ENCODE measurements around the gene LPAR6.
"Not testable (repeated sequence)": the region's sequence is repeated elsewhere in the genome, so short reads cannot be mapped to it uniquely, and the experiment has no call there.

DNA sequence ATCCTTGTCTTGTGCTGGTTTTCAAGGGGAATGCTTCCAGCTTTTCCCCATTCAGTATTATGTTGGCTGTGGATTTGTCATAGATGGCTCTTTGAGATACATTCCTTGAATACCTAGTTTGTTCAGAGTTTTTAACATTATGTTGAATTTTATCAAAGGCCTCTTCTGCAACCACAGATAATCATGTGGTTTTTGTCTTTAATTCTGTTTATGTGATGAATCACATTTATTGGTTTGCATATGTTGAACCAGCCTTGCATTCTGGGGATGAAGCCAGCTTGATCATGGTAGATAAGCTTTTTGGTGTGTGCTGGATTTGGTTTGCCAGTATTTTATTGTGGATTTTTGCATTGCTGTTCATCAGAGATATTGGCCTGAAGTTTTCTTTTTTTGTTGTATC lies 38.3 kb upstream of the LPAR6 start:
- not testable (repeated sequence) for TF ChIP-seq CTCF (IDR thresholded peaks at IDR 0.05; ENCODE audit: low read length); EZH2 (IDR thresholded peaks at IDR 0.05; ENCODE audit: borderline replicate concordance, low read length)

All from OCI-LY1 (cell line).